Stimulated activated CD4-positive, alpha-beta T cell treated with anti-CD3 and anti-CD28 coated beads, Interleukin-4, amount 100 ng/mL, for 1 hour (primary cell): ENCODE results near the gene FBXW4.
A peak's percentile ranks its signal among the peaks of the same experiment; 100 is the strongest.
"Not testable (repeated sequence)": the region's sequence is repeated elsewhere in the genome, so short reads cannot be mapped to it uniquely, and the experiment has no call there.

Source experiments
- DNase-seq: peaks from one replicate; pipeline ENCODE4 v3.0.0-alpha.2; 2020

Gene FBXW4

GRCh38 chr10:101615525-101616116 lies 79.3 kb downstream of the FBXW4 start:
- no peak for DNase-seq

DNA sequence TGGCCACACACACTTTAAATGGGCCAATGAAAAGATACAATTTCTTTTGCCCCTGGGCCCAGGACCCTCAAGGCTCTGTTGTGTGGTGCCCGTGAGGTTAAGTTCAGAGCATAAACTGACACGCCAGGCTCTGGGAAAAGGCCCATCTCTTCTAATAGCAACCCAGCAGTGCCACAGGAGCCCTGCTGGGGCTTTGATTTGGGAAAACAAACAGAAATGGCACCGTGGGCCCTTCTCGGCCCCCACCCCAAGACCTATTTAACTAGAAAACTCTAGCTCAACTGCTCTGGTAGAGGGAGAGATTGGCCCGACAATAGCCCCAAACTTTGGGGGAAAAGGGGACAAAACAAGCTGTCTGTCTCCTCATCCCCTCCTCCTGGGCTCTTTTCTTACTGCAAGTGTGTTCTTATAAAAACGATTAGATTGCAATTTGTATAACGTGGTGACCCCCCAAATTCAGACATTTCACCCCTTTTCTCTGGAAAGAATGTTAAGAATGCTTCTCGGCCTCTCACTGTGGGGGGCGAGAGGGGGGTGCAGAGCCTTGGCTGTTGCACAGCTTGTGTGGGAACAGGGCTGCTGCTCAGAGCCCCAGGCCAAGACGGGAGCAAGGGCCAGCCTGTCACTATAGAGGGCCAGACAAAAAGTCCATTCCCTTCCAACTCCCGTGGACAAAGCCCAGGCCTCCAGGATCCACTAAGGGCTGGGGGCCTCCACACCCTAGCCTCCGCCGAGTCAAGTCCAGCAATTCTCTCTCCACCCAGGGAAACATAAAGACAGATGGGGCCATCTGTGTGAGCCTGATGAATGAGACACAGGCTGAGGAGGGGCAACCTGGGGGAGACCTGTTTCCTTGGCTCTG lies 80.1 kb downstream of the FBXW4 start:
- no peak for DNase-seq

DNA sequence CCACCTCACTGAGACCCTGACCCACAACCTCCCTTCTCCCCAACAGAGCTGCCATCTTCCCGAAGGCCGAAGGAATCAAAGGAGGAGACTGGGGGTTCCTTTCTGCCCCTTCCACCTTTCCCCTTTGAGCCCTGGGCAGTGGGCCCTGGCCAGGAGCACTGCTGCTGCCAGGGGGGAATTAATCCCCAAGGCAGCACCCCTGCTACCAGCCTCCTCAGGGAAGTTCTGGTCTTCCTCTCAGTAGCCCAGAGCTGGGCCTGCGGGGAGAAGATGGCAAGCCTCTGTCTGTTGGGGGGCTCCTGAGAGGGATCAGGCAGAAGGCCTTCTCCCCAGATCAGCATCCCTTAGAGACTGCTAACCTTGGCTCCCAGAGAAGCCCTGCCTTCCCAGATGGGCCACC lies 81.3 kb downstream of the FBXW4 start:
- no peak for DNase-seq

DNA sequence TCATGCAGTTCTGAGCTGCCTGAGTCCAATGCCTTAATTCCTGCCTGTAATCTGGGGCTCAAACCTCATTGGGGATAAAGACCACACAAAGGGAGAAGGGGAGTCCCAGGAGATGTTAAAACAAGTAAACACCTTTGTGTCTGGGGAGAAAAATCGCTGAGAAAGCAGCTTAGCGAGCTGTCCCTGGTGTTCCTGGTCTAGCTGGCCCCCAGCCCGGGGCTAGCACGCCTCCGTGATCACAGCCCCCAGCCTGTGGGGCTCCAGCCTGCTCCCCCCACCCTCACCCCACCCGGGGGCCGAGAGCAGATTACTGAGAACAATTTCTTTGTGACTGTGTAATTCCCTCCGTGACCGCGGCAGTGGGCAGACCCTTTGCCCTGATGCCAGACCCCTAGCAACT lies 82.1 kb downstream of the FBXW4 start:
- DNase-seq = no peak

DNA sequence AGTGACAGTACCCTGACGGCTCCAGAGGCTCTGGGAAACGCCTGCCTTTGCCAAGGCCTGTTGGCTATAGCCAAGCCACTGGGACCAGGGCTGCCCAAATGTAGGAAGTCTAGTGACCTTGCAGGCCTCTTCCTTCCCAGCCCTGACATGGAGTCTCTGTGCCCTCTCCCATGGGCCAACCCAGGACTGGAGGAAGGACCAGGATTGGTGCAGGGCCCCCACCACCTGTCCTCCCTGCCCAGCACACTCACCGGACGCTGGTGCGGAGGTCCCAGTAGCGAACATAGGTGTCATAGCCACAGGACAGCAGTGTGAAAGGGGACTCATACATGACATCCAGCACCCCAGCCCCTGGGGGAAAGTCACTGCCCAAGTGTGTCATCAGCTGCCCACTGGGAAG lies 82.9 kb downstream of the FBXW4 start:
- no peak for DNase-seq

GRCh38 chr10:101611096-101611905 lies 83.7 kb downstream of the FBXW4 start:
- DNase-seq = no peak

- DNase-seq = no peak
Observed at GRCh38 chr10:101609481-101609880, 85.5 kb downstream of the FBXW4 start.

GRCh38 chr10:101607124-101607523 lies 87.8 kb downstream of the FBXW4 start:
- DNase-seq = no peak

DNA sequence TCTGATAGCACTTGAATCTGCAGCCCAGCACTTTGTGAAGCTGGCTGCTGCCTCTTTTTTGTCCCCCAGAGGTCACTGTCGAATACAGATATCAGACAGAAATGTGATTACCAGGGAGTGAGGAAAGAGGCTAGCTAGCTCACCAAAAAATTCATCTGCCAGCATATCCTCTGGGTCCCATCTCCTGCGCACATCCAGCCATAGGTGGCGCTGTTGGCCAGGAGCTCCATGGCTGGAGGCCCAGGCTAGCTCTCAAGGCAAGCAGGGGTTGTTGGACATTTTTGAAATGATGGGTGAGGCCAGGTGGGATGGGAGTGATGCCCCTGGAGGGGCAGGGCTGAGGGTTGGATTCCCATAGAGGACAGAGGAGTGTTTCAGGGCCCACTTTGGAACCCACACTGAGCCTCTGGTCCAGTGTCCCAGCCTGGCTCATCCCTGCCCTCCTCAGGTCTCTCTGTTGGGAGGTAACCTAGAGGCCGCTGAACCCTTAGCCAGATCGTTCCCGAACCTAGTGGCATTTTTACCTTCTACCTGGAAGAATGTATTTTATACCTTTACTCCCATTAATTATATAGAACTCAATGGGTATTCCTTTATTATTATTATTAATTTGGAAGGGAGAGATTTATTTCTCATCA lies 92.1 kb downstream of the FBXW4 start:
- DNase-seq = peak; percentile 73

DNA sequence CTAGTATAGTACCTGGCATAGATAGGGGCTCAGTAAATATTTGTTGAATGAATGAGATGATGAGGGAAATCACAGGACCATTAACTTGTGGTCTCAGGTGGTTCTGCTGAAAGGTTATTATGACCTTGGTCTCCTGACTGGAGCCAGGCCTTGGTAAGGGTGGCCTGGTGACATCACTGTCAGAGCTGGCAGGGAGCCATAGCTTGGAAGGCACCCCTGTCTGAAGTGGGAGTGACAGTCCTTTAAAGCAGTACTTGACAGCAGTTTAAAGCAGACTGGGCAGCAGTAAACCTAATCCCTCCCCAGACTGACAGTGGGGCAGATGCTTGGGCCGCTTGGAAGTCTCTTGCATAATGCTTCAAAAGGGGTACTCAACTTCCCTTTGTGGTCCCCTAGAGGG lies 93.4 kb downstream of the FBXW4 start:
- no peak for DNase-seq

DNA sequence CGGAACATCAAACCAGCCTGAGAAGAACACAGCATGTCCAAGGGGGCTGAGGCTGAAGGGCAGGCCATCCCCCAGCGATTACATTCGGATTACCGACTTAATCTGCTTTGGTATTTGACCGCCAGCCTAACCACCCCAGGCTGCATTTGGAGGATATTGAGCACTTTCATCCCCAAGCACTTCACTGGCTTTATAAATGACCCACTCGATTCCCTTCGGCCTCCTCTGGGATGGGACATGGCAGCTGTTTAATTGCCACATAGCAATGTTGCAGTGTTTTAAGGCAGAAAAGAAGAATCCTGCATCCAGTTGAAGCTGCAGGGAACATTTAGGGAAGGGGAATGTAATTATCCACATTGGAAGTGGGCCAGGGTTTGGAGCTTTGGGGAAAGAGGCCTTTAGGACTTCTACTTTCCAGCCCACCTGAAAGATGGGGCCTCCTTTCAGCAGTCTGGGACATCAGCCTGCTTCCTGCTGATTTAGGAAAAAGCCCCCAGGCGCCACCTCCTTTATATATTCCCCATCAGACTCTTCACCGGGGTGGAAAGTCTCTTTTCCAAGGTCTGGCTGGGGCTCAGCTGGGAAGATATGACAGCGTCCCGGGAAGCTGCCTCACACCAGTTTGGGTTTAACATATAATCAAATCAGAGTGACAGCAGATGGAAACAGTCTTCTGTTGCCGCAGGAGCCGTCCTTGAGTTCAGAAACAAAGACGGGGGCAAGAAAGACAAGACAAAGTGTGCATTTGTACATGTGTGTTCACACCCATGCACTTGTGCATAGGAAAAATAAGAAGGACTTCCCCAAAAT lies 97.7 kb downstream of the FBXW4 start:
- no peak for DNase-seq

DNA sequence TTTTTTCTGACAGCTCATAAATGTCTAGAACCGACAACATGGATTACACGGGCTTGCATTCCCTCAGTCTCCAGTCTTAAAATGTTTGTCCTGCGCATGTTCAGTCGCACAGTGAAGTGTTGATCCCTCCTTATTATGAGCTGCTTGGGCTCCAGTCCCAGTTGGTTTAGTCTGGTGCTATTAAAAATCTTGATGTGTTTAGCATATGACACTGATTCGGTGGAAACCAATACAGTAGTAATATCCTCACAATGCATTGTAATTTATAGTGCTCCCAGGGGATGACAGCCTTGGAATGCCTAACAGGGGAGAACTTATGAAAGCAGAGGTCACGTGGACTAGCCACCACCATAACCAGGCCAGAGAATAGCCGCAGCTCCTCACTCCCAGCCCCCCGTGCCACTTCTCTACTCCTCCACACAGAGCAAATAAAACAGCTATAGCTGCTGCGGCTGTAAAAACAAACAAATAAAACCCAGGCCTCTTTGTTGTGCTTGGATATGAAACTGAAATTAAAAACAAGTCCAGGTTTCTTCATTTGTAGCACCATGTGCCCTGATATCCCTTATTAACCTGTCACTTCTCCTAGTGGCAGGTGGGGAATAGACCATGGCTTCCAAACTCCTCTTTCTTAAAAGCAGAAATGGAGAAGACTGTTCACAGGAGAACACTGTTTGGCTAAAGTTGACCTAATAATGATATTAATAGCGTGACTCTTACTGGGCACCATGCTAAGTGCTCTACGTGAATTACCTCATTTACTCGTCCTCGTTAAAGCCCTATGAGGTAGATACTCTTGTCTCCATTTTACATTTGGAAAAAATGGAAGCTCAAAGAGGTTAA lies 99.2 kb downstream of the FBXW4 start:
- DNase-seq = no peak

- DNase-seq = not testable (repeated sequence)
Observed at GRCh38 chr10:101593331-101593730, 101.6 kb downstream of the FBXW4 start.

DNA sequence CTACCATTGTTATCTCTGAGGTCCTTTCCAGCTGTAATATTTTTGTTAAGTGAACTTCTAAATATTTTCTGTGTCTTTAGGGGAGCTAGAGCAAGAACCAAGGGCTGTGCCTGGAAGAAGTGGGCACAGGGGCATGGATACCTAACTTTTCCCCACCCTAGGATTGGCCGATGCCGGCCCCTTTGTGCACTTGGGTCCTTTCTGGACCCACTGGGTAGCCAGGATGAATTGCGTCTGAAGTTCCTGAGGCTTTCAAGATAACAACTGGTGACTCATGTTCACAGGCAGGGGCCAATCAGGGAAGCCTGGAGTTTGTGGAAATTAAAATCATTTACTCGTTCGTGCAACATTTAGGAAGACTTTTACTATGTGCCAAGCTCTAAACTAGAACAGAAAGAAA lies 106.1 kb downstream of the FBXW4 start:
- no peak for DNase-seq

DNA sequence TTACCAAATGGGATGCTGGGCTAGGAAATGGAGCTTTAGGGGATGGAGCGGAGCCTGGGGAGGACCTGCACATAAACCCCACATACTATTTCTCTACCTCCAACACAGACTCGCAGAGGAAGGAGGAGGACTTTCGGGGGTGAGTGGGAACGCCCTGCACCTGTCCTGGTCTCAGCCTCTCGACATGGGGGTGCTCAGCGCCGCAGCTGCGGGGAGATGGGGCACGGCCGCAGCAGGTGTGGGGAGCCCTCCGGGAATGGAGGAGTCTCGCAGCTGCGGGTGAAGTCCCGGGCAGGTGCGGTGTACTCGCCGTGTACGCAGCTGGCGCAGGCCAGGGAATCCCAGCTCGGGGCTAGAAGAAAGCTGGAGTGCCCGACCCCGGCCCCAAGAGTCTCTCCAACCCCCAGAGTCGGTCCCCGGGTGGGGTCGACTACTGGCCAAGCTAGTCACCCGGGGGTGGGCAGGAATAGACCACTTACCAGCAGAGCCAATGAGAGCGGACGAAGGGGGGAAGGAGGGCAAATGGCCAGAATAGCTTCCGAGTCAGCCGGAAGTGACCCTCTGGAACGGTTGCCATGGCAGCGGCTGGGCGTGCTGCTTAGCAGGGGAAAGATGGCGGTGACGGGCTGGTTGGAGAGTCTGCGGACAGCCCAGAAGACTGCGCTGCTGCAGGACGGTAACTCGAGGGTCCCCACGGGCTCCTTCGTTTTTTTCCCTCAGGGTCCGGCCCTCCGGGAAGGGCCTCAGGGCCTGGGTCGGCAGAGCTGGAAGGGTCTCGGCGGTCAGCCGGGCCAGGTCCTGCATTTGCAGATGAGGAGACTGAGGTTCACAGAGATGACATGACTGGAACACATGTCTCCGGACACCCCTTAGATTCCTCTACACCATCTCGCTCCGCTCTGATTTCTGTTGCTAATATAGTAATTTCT lies 107.0 kb downstream of the FBXW4 start, which contains the start of the genes DPCD and POLL:
Gene DPCD, plus strand, starts transcription at position 597 of the 929 bp plus-strand sequence. Its CDS starts 16 bp downstream, at position 613.
Gene POLL, minus strand, starts transcription at position 533 of the 929 bp plus-strand sequence. CDS start 897 bp downstream, outside the sequence.
- DNase-seq = peak; percentile 94

GRCh38 chr10:101585841-101586240 lies 109.1 kb downstream of the FBXW4 start:
- no peak for DNase-seq

GRCh38 chr10:101580486-101581399 lies 114.2 kb downstream of the FBXW4 start:
- no peak for DNase-seq

DNA sequence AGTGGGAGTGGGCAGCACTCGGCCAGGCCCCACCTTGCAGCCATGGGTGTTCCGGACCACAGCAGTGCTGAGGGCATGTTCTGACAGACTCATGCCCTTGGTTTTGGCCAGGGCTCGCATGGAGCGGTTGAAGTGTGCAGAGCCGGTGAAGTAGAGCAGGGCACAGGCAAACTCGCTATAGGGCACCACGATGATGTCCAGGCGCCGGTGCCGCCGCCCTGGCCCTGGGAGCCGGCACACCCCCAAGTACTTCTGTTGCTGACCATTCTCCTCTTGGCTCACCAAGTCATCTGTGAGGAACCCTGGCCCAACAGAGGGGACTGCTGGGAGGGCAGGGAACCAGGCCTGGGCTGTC lies 115.5 kb downstream of the FBXW4 start:
- no peak for DNase-seq
